Fibroblast of villous mesenchyme (primary cell): ENCODE data around the gene MIEF1. TPM values are rescaled to one million over a fixed set of nuclear protein-coding genes. Genes with fewer than 3 reads are reported as not detected.
A peak's percentile ranks its signal among the peaks of the same experiment; 100 is the strongest.

ENCODE experiments used
- DNase-seq: peaks from one replicate; pipeline ENCODE4 v3.0.0-alpha.2; 2010; ENCODE audit warnings: low read depth
- H3K4me3 ChIP-seq: 2 replicates; pipeline ENCODE4 v1.5.1; 2011; ENCODE audit warnings: low read depth, mild to moderate bottlenecking, low read length
- CTCF ChIP-seq: IDR thresholded peaks from 2 replicates; pipeline ENCODE4 v1.5.1; 2012; ENCODE audit warnings: low read depth, mild to moderate bottlenecking, low read length; ENCODE audit not compliant: insufficient read depth
- total RNA-seq: library from RNA; depleted of rRNA; stranded (reverse); fragments of >200 nt; gene quantifications from 2 replicates; pipeline ENCODE4 v1.2.3, GENCODE V29; 2012

MIEF1 gene
- total RNA-seq, 1 donor = 32.8 TPM

GRCh38 chr22:39490135-39490798 is 11.8 kb upstream of the MIEF1 start:
- no peak overlapping the region for H3K4me3 ChIP-seq
- no peak for TF ChIP-seq CTCF
- DNase-seq = peak; percentile 69

GRCh38 chr22:39490966-39491680 is 11.0 kb upstream of the MIEF1 start:
- no peak for TF ChIP-seq CTCF
- no peak for DNase-seq

GRCh38 chr22:39491696-39492095 is 10.4 kb upstream of the MIEF1 start:
- TF ChIP-seq CTCF = no peak
- no peak overlapping the region for H3K4me3 ChIP-seq
- no peak for DNase-seq

More at GRCh38 chr22:39490966-39491680, 11.0 kb upstream of the MIEF1 start:
- H3K4me3 ChIP-seq = no peak overlapping the region

GRCh38 chr22:39492186-39492585 is 9.9 kb upstream of the MIEF1 start:
- no peak overlapping the region for H3K4me3 ChIP-seq
- DNase-seq = no peak
- TF ChIP-seq CTCF = no peak

GRCh38 chr22:39493759-39494158 is 8.3 kb upstream of the MIEF1 start:
- DNase-seq = peak; percentile 75
- no peak overlapping the region for H3K4me3 ChIP-seq
- TF ChIP-seq CTCF = no peak

GRCh38 chr22:39494471-39495120 is 7.5 kb upstream of the MIEF1 start:
- TF ChIP-seq CTCF = no peak
- no peak overlapping the region for H3K4me3 ChIP-seq
- no peak for DNase-seq
